ENCODE measurements around the gene SPRED2. TPM values are rescaled to one million over a fixed set of nuclear protein-coding genes. Genes with fewer than 3 reads are reported as not detected.

Gene SPRED2
- total RNA-seq, 2 experiments from 2014 or later = 9.5 to 12.7 TPM

DNA sequence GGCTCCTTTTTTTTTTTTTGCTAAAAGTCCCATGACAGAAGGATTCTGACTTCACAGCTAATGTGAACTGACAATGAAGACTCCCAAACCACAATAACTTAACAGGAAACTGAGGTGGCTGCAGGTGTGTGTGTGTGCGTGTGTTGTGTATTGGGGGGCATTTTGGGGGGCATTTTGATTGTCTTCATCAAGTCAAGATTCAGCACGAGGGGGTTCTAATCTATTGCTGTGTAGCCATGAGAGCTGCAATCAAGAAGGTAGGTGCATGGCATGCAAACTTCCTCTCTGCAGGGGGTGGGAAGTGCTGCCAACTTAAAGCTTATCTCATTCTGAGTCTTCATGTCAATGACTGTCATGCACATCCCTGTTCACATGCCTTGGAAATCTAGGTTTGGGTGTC is 25.2 kb downstream of the SPRED2 start:
- ATAC-seq = no peak
- no peak overlapping the region for H3K27ac Mint-ChIP-seq
- H3K4me3 Mint-ChIP-seq = no peak overlapping the region
- DNase-seq = no peak
- H3K9me3 Mint-ChIP-seq (ENCODE audit: insufficient read depth) = no peaks in the 10 kb centered on the region
- H3K27me3 Mint-ChIP-seq (ENCODE audit: low read depth) = peaks cover 13% of the 10 kb centered on the region
- POLR2A ChIA-PET = interaction anchor here (1.1 to 1.2 kb wide), 2 partner anchors 11 to 14 kb away, joined by 3 to 4 read pairs; no protein-coding TSS in a partner anchor
- no peaks in the 10 kb centered on the region for H3K36me3 Mint-ChIP-seq (ENCODE audit: low read depth)
- peaks cover 24% of the 10 kb centered on the region for H3K4me1 Mint-ChIP-seq (ENCODE audit: low read depth)
- CTCF ChIA-PET = interaction anchor here (1.0 to 1.3 kb wide), 2 partner anchors 10 to 24 kb away, joined by 3 to 4 read pairs; no protein-coding TSS in a partner anchor

DNA sequence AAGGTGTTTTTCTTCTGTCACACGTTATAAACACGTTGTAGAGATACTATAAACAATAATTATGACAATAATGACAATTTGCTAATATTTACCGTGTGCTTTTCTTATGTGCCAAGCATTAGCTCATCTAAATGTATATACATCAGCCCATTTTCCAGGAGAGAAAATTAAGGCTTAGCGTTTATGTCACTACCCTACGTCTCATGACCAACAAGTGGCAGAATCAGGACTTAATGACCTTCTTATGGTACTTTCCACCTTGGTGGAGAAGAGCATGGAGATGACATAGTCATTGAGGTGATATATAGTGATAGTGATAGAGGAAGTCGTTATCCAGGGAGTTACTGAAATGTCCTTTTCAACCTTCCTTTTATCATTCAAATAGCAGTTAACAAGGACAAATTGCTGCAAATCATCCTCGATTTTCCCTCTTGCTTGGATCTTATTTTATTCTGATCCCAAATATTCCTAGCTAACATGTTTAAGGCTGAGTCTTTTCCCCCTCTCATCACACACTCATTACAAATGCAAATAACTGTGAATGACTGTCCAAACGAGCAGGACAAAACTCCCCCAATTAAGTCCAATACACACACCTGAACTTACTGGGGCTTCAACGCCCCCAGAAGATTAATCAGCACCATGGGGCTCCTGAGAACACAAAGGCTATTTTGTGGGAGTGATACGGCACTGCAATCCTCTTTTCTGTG is 27.3 kb downstream of the SPRED2 start:
- ChIA-PET POLR2A (no interaction called here), CTCF (interaction anchor here (0.5 kb wide), 1 partner anchor 1823 kb away, joined by 3 read pairs; no protein-coding TSS in a partner anchor)
- Mint-ChIP-seq H3K4me3 (no peak overlapping the region), H3K36me3 (ENCODE audit: low read depth) (no peaks in the 10 kb centered on the region), H3K9me3 (ENCODE audit: insufficient read depth) (no peaks in the 10 kb centered on the region), H3K27me3 (ENCODE audit: low read depth) (peaks cover 13% of the 10 kb centered on the region), H3K4me1 (ENCODE audit: low read depth) (peaks cover 26% of the 10 kb centered on the region), H3K27ac (no peak overlapping the region)
- no peak for DNase-seq
- no peak for ATAC-seq

DNA sequence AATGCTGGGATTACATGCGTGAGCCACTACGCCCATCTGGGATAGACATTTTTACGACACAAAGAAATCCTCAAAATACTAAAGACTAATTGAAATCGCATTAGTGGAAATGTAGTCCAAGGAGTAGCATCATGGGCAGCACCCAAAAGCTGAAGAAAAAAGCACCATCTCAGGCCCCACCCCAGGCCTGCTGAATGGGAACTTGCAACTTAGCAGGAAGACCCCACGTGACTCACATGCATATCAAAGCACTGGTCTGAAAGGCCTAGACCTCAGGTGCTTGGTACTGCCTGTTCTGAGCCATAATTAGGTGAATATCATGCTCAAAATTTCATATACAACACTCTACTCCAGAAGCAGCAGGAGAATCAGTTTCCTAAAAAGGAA is 28.9 kb downstream of the SPRED2 start:
- Mint-ChIP-seq H3K9me3 (ENCODE audit: insufficient read depth) (no peaks in the 10 kb centered on the region), H3K27me3 (ENCODE audit: low read depth) (peaks cover 14% of the 10 kb centered on the region), H3K4me3 (no peak overlapping the region), H3K36me3 (ENCODE audit: low read depth) (no peaks in the 10 kb centered on the region), H3K27ac (no peak overlapping the region), H3K4me1 (ENCODE audit: low read depth) (peaks cover 26% of the 10 kb centered on the region)
- DNase-seq (no peak), ATAC-seq (no peak)
- ChIA-PET CTCF (no interaction called here), POLR2A (no interaction called here)

DNA sequence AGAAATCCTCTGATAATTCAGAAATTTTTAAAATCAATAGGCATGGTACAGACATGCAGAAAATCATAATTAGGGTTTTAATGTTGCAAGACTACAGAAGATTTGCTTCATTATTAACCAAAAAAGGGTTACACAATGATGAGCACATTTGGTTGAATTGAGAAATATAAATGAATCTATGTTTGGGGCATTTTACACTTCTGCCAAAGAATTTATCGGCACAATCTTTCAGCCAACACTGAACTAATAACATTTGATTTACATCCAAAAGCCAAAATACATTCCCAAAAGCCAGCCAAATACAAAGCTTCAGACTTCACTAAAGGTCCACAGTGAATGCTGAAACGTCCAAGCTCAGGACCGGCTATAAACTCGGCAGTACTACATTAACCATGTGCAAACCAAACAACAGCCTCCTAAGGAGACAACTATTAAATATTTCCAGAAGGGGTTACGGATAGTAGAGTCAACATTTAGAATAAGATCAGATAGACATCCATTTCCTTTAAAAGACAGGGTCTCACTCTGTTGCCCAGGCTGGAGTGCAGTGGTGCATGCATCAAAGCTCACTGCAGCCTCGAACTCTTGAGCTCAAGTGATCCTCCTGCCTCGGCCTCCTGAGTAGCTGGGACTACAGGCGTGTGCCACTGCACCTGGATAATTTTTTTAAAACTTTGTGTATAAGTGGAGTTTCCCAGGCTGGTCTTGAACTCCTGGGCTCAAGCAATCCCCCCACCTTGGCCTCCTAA is 29.4 kb downstream of the SPRED2 start:
- POLR2A ChIA-PET = no interaction called here
- Mint-ChIP-seq H3K27me3 (ENCODE audit: low read depth) (peaks cover 12% of the 10 kb centered on the region), H3K9me3 (ENCODE audit: insufficient read depth) (no peaks in the 10 kb centered on the region), H3K4me3 (no peak overlapping the region), H3K27ac (no peak overlapping the region), H3K36me3 (ENCODE audit: low read depth) (no peaks in the 10 kb centered on the region), H3K4me1 (ENCODE audit: low read depth) (peaks cover 29% of the 10 kb centered on the region)
- no peak for ATAC-seq
- CTCF ChIA-PET = no interaction called here
- DNase-seq = no peak

DNA sequence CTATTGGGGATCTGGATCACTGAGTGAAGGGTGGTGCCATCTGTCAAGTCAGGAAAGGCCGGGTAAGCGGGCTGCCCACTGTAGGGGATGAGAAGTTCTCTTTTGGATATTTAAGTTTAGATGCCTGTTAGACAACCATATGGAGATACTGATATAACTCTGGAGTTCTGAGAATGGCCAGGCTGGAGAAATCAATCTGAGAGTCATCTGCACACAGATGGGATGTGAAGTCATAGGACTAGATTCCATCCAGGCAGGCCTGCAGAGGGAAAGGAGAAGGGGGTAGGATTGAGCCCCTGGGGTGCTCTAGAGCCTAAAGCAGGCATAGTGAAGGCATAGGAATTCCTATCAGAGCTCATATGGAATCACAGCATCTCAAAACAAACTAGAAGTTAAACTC is 30.1 kb downstream of the SPRED2 start:
- Mint-ChIP-seq H3K9me3 (ENCODE audit: insufficient read depth) (no peaks in the 10 kb centered on the region), H3K27me3 (ENCODE audit: low read depth) (peaks cover 11% of the 10 kb centered on the region), H3K36me3 (ENCODE audit: low read depth) (no peaks in the 10 kb centered on the region), H3K4me3 (no peak overlapping the region), H3K27ac (no peak overlapping the region), H3K4me1 (ENCODE audit: low read depth) (peaks cover 30% of the 10 kb centered on the region)
- ChIA-PET POLR2A (no interaction called here), CTCF (no interaction called here)
- ATAC-seq (no peak), DNase-seq (no peak)

DNA sequence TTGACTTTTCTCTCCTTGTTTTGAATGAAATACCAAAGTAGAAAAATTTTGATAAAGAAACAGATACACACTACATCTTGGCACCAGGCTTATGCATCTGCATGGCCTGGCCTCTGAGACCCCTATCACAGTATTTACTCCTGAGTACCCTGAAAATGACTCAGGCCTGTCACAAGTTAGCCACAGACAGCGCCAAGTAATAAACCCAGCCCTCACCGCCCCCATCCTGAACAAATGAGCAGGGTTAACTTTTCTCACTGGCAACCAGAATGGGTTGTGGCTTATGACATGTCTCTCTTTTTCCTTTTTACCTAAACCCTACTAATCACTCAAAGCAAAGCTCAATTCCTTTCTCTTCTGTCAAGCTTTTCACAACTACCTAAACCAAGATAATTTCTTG is 35.3 kb downstream of the SPRED2 start:
- peak overlapping the region; percentile 65 for H3K27ac Mint-ChIP-seq

DNA sequence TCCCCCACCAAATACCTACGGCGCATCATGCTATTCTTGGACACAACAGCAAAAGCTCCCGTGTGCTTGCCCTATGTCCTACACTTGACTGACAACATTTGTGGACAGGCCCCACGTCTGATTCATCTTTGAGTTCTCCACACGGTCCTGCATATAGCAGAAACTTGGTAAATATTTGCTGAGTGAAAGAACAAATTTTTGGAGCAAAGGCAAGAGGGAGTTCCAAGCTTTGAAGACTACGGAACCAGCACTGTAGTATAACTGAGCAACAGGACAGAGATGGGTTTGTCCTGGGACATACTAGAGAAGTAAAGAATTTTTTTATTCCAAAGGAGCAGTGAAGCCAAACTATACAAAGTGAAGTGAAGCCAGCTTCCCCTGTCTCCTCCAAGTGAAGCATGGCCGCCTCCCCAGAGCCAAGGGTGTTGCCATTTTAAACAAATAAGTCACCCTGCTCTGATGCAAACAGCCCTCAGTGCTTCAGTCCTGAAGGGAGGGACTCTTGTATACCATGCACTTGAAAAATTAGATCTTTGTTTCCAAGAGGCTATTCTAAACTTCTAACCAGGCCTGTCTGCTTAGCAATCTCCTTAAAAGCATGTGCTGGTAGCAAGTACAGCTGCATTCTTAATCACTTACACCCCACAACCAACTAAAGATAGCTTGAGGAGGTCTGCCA is 35.9 kb downstream of the SPRED2 start:
- Mint-ChIP-seq H3K9me3 (ENCODE audit: insufficient read depth) (no peaks in the 10 kb centered on the region), H3K27ac (no peak overlapping the region), H3K27me3 (ENCODE audit: low read depth) (peaks cover 17% of the 10 kb centered on the region), H3K4me3 (no peak overlapping the region), H3K36me3 (ENCODE audit: low read depth) (no peaks in the 10 kb centered on the region), H3K4me1 (ENCODE audit: low read depth) (peaks cover 41% of the 10 kb centered on the region)
- ChIA-PET CTCF (interaction anchor here (1.1 to 1.7 kb wide), 2 partner anchors 10 to 13 kb away, joined by 3 to 4 read pairs; no protein-coding TSS in a partner anchor), POLR2A (interaction anchor here (0.7 to 1.2 kb wide), 2 partner anchors 11 to 76 kb away, joined by 4 read pairs; no protein-coding TSS in a partner anchor)
- no peak for ATAC-seq
- no peak for DNase-seq

More for the DNA sequence above, 35.3 kb downstream of the SPRED2 start:
- ChIA-PET POLR2A (interaction anchor here (0.7 to 1.2 kb wide), 2 partner anchors 10 to 76 kb away, joined by 4 read pairs; no protein-coding TSS in a partner anchor), CTCF (interaction anchor here (1.1 kb wide), 1 partner anchor 14 kb away, joined by 3 read pairs; no protein-coding TSS in a partner anchor)
- peaks cover 41% of the 10 kb centered on the region for H3K4me1 Mint-ChIP-seq (ENCODE audit: low read depth)
- peak; percentile 75 for ATAC-seq
- no peak overlapping the region for H3K4me3 Mint-ChIP-seq
- no peaks in the 10 kb centered on the region for H3K36me3 Mint-ChIP-seq (ENCODE audit: low read depth)
- DNase-seq = peak; percentile 44
- H3K9me3 Mint-ChIP-seq (ENCODE audit: insufficient read depth) = no peaks in the 10 kb centered on the region
- peaks cover 17% of the 10 kb centered on the region for H3K27me3 Mint-ChIP-seq (ENCODE audit: low read depth)

DNA sequence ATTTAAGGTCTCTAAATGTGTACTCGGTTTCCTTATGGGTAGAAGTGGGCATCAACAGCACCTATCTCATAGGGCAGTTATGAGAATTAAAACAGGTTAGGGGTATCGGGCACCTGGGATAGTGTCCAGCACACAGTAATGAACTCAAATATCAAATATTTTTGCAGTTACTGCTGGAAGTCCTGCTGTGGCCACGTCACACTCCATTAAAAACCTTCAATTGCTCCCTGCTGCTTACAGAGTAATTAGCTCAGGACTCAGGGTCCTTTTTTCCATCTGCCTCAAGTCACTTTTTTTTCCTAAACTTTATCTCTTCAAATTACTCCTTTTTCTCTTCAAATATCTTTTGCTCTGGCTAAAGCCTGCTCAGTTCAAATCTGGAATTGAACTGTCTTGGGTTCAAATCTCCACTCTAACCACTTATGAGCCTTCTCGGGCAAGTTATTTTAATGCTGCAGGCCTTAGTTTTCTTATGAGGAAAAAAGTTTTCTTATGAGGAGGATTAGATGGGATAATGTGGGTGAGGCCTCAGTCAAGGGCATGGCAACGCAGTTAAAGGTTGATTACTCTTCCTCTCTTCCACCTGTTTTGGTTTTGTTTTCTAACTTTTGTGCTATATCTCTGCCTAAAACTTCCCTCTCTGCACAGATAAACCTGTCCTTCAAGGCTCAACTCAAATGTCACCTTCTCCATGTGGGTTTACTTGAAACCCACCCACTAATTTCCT is 36.6 kb downstream of the SPRED2 start:
- peaks cover 19% of the 10 kb centered on the region for H3K27me3 Mint-ChIP-seq (ENCODE audit: low read depth)
- no peak overlapping the region for H3K27ac Mint-ChIP-seq
- H3K36me3 Mint-ChIP-seq (ENCODE audit: low read depth) = no peaks in the 10 kb centered on the region
- no peak for ATAC-seq
- ChIA-PET POLR2A (interaction anchor here (1.2 kb wide), 1 partner anchor 12 kb away, joined by 4 read pairs; no protein-coding TSS in a partner anchor), CTCF (interaction anchor here (1.7 kb wide), 1 partner anchor 9 kb away, joined by 4 read pairs; no protein-coding TSS in a partner anchor)
- H3K4me1 Mint-ChIP-seq (ENCODE audit: low read depth) = peaks cover 41% of the 10 kb centered on the region
- DNase-seq = no peak
- no peaks in the 10 kb centered on the region for H3K9me3 Mint-ChIP-seq (ENCODE audit: insufficient read depth)
- no peak overlapping the region for H3K4me3 Mint-ChIP-seq

DNA sequence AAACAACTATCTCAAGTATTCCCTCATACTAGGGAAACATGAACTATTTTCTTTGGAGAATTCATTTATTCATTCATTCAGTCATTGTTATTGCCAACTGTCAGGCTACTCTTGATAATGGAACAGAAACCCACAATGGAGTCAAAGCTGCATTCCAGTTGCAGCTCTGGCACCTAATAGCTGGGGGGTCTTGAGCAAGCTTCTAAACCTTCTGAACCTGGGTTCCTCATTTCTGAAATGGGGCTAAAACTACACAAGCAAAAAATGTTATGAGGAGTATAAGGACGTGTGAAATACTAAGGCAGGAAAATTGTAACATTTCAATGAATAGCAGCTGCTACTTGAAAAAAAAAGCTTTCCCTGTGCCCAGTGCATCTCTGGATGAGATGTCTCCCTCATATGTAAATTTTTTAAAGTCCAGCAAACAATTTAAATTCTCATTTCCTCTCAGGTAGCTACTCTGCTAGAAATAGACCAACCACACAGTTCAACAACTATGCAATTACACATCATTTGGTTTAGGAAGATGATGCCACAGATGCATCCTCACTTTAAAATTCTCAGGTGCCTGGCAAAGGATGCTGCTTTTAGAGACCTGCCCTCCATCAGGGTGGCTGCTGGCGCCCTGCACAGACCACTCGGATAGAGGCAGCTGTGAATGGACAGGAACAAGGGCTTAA is 38.5 kb downstream of the SPRED2 start:
- Mint-ChIP-seq H3K4me3 (no peak overlapping the region), H3K9me3 (ENCODE audit: insufficient read depth) (no peaks in the 10 kb centered on the region), H3K27me3 (ENCODE audit: low read depth) (peaks cover 18% of the 10 kb centered on the region), H3K27ac (no peak overlapping the region), H3K4me1 (ENCODE audit: low read depth) (peaks cover 53% of the 10 kb centered on the region), H3K36me3 (ENCODE audit: low read depth) (no peaks in the 10 kb centered on the region)
- no peak for ATAC-seq
- ChIA-PET CTCF (interaction anchor here (1.3 kb wide), 1 partner anchor 11 kb away, joined by 4 read pairs; no protein-coding TSS in a partner anchor), POLR2A (interaction anchor here (1.0 kb wide), 1 partner anchor 14 kb away, joined by 3 read pairs; no protein-coding TSS in a partner anchor)
- DNase-seq = no peak

DNA sequence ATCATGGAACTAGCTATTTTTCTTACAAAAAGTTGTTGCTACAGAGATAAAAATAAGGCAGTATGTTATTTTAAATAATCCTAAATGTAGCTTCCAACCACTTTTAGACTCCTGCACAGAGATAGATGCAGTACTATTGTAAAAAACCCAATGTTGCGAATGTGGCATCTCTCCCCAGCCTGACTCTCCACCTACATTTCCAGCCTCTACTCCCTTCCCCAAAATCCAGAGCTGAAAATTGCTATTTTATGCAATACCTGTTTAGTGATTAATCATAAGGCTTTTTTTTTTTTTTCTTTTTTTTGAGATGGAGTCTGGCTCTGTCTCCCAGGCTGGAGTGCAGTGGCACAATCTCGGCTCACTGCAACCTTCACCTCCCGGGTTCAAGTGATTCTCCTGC is 39.4 kb downstream of the SPRED2 start:
- DNase-seq = no peak

More for the DNA sequence above, 39.4 kb downstream of the SPRED2 start:
- Mint-ChIP-seq H3K4me1 (ENCODE audit: low read depth) (peaks cover 53% of the 10 kb centered on the region), H3K9me3 (ENCODE audit: insufficient read depth) (no peaks in the 10 kb centered on the region), H3K4me3 (no peak overlapping the region), H3K27ac (no peak overlapping the region), H3K36me3 (ENCODE audit: low read depth) (no peaks in the 10 kb centered on the region), H3K27me3 (ENCODE audit: low read depth) (peaks cover 18% of the 10 kb centered on the region)
- ChIA-PET POLR2A (interaction anchor here (1.0 kb wide), 1 partner anchor 15 kb away, joined by 3 read pairs; no protein-coding TSS in a partner anchor), CTCF (interaction anchor here (1.3 kb wide), 1 partner anchor 10 kb away, joined by 4 read pairs; no protein-coding TSS in a partner anchor)
- no peak for ATAC-seq

Measured in activated CD8-positive, alpha-beta T cell treated with anti-CD3 and anti-CD28 coated beads, Interleukin-2, amount 10 ng/mL, durations not matched to agents 7 days and 5 days (primary cell).